Calu3 (cell line): ENCODE data around the gene NCKAP5. TPM values are rescaled to one million over a fixed set of nuclear protein-coding genes. Genes with fewer than 3 reads are reported as not detected.

Experiments
- BruUV-seq: library from RNA; stranded (reverse); fragments of 400-500 nt; replicated peaks from 2 replicates; lab custom pipeline; 2021; lab: Mats Ljungman, UMichigan
- CTCF ChIA-PET: fragments of 300-600 bp; sonication (Branson Sonifier 250); formaldehyde crosslinking; loops from one replicate; lab custom pipeline; 2022; ENCODE audit warnings: antibody characterized with exemption; lab: Charles Lee
- DNase-seq: peaks from one replicate; pipeline ENCODE4 v3.0.0; 2022
- H3K27ac Mint-ChIP-seq: one replicate; pipeline ENCODE4 v1.8.0; 2022; ENCODE audit warnings: mixed read lengths; ENCODE audit not compliant: unreplicated experiment
- H3K27me3 Mint-ChIP-seq: one replicate; pipeline ENCODE4 v1.8.0; 2022; ENCODE audit warnings: mixed read lengths; ENCODE audit not compliant: unreplicated experiment
- H3K36me3 Mint-ChIP-seq: one replicate; pipeline ENCODE4 v1.8.0; 2022; ENCODE audit warnings: mild to moderate bottlenecking, moderate library complexity, mixed read lengths; ENCODE audit not compliant: insufficient read depth, unreplicated experiment
- H3K4me1 Mint-ChIP-seq: one replicate; pipeline ENCODE4 v1.8.0; 2022; ENCODE audit warnings: mild to moderate bottlenecking, low read depth, mixed read lengths; ENCODE audit not compliant: unreplicated experiment
- H3K4me3 Mint-ChIP-seq: one replicate; pipeline ENCODE4 v1.8.0; 2022; ENCODE audit warnings: mild to moderate bottlenecking, low read depth, moderate library complexity, mixed read lengths; ENCODE audit not compliant: unreplicated experiment
- H3K9me3 Mint-ChIP-seq: one replicate; pipeline ENCODE4 v1.8.0; 2022; ENCODE audit warnings: low read depth, mixed read lengths; ENCODE audit not compliant: unreplicated experiment
- intact Hi-C: fragments of 100-400 bp; cut with micrococcal nuclease; formaldehyde crosslinking; loops from one replicate; pipeline ENCODE4 v1.10.0; 2022; ENCODE audit not compliant: unreplicated experiment
- total RNA-seq: library from RNA; stranded (reverse); gene quantifications from 2 replicates; pipeline ENCODE4 v1.2.3, GENCODE V29; 2022
- TF ChIP-seq, protein P1 (sequence below): fragments of 200-600 bp; IDR thresholded peaks from one replicate; pipeline ENCODE4 v1.8.0; 2022; ENCODE audit warnings: antibody characterized with exemption; ENCODE audit not compliant: unreplicated experiment

NCKAP5 gene
- total RNA-seq, 1 experiment from 2014 or later = 2.2 TPM

- Mint-ChIP-seq H3K36me3 (no peaks in the 10 kb centered on the region), H3K27me3 (peaks cover 37% of the 10 kb centered on the region), H3K4me1 (peaks cover 11% of the 10 kb centered on the region), H3K27ac (no peak overlapping the region), H3K9me3 (no peaks in the 10 kb centered on the region), H3K4me3 (no peak overlapping the region)
- CTCF ChIA-PET = no interaction called here
- intact Hi-C loops = no loop called here
- DNase-seq = no peak
- TF ChIP-seq, protein P1, sequence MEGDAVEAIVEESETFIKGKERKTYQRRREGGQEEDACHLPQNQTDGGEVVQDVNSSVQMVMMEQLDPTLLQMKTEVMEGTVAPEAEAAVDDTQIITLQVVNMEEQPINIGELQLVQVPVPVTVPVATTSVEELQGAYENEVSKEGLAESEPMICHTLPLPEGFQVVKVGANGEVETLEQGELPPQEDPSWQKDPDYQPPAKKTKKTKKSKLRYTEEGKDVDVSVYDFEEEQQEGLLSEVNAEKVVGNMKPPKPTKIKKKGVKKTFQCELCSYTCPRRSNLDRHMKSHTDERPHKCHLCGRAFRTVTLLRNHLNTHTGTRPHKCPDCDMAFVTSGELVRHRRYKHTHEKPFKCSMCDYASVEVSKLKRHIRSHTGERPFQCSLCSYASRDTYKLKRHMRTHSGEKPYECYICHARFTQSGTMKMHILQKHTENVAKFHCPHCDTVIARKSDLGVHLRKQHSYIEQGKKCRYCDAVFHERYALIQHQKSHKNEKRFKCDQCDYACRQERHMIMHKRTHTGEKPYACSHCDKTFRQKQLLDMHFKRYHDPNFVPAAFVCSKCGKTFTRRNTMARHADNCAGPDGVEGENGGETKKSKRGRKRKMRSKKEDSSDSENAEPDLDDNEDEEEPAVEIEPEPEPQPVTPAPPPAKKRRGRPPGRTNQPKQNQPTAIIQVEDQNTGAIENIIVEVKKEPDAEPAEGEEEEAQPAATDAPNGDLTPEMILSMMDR = no peak
- BruUV-seq = no TSS peak
Observed at GRCh38 chr2:133598769-133599168, 30.5 kb upstream of the NCKAP5 start.

DNA sequence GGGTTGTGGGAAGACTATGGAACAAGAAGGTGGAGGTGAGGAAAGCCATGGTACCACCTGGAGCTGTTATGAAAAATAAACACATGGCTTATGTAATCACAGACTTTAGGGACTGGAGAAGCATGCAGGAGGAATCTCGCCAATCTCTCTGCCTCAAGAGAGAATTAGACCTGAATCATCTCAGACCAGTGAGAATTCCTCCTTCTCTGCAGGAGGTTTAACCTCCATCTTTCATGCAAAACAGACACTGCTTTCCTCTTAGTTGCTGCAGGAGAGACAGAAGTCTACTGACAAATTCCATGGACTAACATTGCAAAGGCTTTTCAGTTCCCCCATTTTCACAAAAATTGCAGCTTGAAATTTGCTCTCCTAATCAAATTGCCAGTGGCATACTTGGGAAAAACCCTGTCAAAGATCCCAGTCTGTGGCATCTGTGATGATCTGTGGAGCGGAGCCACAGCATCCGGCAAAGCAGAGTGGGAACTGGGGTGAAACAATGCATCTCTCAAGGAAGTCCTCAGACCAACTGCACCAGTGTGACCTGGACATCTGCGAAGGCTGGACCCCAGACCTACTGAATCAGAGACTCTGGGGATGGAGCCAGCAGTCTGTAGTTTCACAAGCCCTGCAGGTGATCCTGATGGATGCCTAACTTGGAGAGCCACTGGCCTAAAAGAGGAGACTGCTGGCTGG, 28.6 kb upstream of the NCKAP5 start:
- TF ChIP-seq, protein P1 = no peak
- Mint-ChIP-seq H3K4me1 (peaks cover 2% of the 10 kb centered on the region), H3K4me3 (no peak overlapping the region), H3K9me3 (no peaks in the 10 kb centered on the region), H3K36me3 (no peaks in the 10 kb centered on the region), H3K27ac (no peak overlapping the region), H3K27me3 (peaks cover 28% of the 10 kb centered on the region)
- CTCF ChIA-PET = no interaction called here
- DNase-seq = no peak
- intact Hi-C loops = no loop called here
- no TSS peak for BruUV-seq

GRCh38 chr2:133591164-133591563, 22.9 kb upstream of the NCKAP5 start:
- intact Hi-C loops = no loop called here
- no peak overlapping the region for H3K4me3 Mint-ChIP-seq
- peaks cover 17% of the 10 kb centered on the region for H3K27me3 Mint-ChIP-seq
- no peaks in the 10 kb centered on the region for H3K36me3 Mint-ChIP-seq
- no peaks in the 10 kb centered on the region for H3K4me1 Mint-ChIP-seq
- TF ChIP-seq, protein P1 = no peak
- peaks cover 2% of the 10 kb centered on the region for H3K9me3 Mint-ChIP-seq
- no peak overlapping the region for H3K27ac Mint-ChIP-seq
- DNase-seq = no peak
- BruUV-seq = no TSS peak
- CTCF ChIA-PET = no interaction called here

DNA sequence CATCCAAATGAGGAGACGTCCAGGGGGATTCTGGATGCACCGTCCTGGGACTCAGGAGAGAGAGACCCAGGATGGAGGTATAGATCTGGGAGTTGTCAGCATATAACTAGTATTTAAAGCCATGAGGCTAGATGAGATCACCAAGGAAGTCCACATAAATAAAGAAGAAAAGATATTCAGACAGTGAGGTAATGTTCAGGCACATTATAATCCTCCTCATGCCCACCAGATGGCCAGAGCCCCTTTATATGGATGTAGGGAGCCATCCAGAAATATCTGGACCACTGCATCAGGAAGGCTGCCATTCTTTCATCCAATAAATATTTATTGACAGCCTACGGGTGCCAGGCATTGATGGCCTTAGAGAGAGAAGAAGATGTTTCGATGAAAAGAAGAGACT, 21.2 kb upstream of the NCKAP5 start:
- no peaks in the 10 kb centered on the region for H3K4me1 Mint-ChIP-seq
- peaks cover 3% of the 10 kb centered on the region for H3K9me3 Mint-ChIP-seq
- no peak overlapping the region for H3K4me3 Mint-ChIP-seq
- no peak overlapping the region for H3K27ac Mint-ChIP-seq
- no peak for DNase-seq
- intact Hi-C loops = no loop called here
- CTCF ChIA-PET = no interaction called here
- no peaks in the 10 kb centered on the region for H3K36me3 Mint-ChIP-seq
- no TSS peak for BruUV-seq
- no peaks in the 10 kb centered on the region for H3K27me3 Mint-ChIP-seq
- TF ChIP-seq, protein P1 = no peak
